Psoas muscle (tissue), 8 donors: ENCODE data around the gene TSC22D3. TPM values are rescaled to one million over a fixed set of nuclear protein-coding genes. Genes with fewer than 3 reads are reported as not detected.

Experiments used
- ATAC-seq, 4 donors: fragments of 200-7000 bp; cut with Tn5 transposase; one replicate each; pipeline ENCODE4 v1.9.1; 2020; ENCODE audit warnings: moderate library complexity in 3 of 4, mild to moderate bottlenecking in 2 of 4
- DNase-seq, 2 donors: peaks; one replicate each; pipeline ENCODE4 v3.0.0-alpha.2; 2020
- H3K27ac ChIP-seq: fragments of 200-600 bp; one replicate; pipeline ENCODE4 v1.8.0; 2022
- H3K27me3 ChIP-seq, 3 donors: fragments of 200-600 bp in 1 of 3; one replicate each; pipeline versions ENCODE4 v1.6.1 to v1.8.0; 2013 to 2022; ENCODE audit warnings: low read length in 2 of 3, mild to moderate bottlenecking in 2 of 3, moderate library complexity in 1 of 3; ENCODE audit not compliant: insufficient read depth in 3 of 3
- H3K36me3 ChIP-seq, 2 donors: fragments of 200-600 bp in 1 of 2; one replicate each; pipeline versions ENCODE4 v1.6.1 to v1.8.0; 2013 to 2022; ENCODE audit warnings: low read depth in 1 of 2, mild to moderate bottlenecking in 1 of 2, moderate library complexity in 1 of 2; ENCODE audit not compliant: insufficient read depth in 1 of 2
- H3K4me1 ChIP-seq: fragments of 200-600 bp; one replicate; pipeline ENCODE4 v1.8.0; 2022
- H3K4me3 ChIP-seq: fragments of 200-600 bp; one replicate; pipeline ENCODE4 v1.8.0; 2022; ENCODE audit warnings: mild to moderate bottlenecking
- H3K9me3 ChIP-seq: fragments of 200-600 bp; one replicate; pipeline ENCODE4 v1.8.0; 2022
- WGBS, 3 donors: extraction: QIAGEN DNeasy Blood & Tissue Kit; methylation state at CpG; one replicate each; pipeline versions ENCODE4 v1.1.6 to v1.1.7; 2013; 5-methylcytosine and 5-hydroxymethylcytosine counted together
- intact Hi-C, 2 donors: fragments of 100-400 bp; cut with DNase I; formaldehyde crosslinking; loops; one replicate each; pipeline versions ENCODE4 v1.11.0 to v1.14.2; 2022
- polyA plus RNA-seq, 3 donors: library from polyadenylated mRNA; stranded (reverse); fragments of 200-250 nt; gene quantifications; one replicate each; pipeline ENCODE4 v1.2.3, GENCODE V29; 2013
- total RNA-seq, 4 donors: library from RNA; stranded (reverse); fragmentation: NEBNext Ultra II Directional in 2 of 4; extraction: Animal tissue kit (Norgen Biotek cat#: 25700) in 2 of 4; gene quantifications; one replicate each; pipeline versions ENCODE4 v1.2.1 to v1.2.4, GENCODE V29; 2021 to 2023
- TF ChIP-seq, protein P1 (sequence below): fragments of 200-600 bp; IDR thresholded peaks from one replicate; pipeline ENCODE4 v1.8.0; 2022; ENCODE audit warnings: antibody characterized with exemption
- donor health status: healthy with polysubstance abuse.
- donor health status: DM: no; HTN: no; CAD: no; lungs with moderate emphysema.
- donor health status: Bipolar disorder and iron deficiency.
- donor health status: healthy.
- donor health status: DM: yes; HTN: yes; CAD: no.
- donor health status: DM: no; HTN: no; CAD: no.
- donor health status: DM: no; HTN: no; CAD: no.
- donor health status: DM: yes; HTN: yes; CAD: no.

The TSC22D3 gene
- total and polyA plus RNA-seq, 7 donors = 23.7 to 1,236 (median 310) TPM

DNA sequence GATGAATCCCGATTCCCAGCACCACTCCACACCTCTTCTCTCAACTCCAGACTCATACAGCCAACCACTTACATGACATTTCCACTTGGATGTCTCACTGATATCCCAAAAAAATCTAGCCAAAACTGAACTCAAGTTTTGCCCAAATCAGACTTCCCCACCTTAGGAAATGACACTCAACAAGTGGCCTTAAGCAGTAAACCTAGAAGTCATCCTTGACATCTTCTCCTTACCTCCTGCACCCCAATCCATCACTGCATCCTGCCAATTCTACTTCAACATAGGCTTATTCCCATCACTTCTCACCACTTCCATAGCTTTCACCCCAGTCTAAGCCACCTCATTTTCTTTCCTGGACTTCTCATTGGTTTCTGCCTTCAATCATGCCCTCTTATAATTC lies 108.2 kb downstream of the TSC22D3 start:
- intact Hi-C loops = no loop called here
- DNase-seq (no peak), ATAC-seq (no peak)
- H3K4me1 ChIP-seq = no peaks in the 10 kb centered on the region
- H3K4me3 ChIP-seq = no peak overlapping the region
- WGBS, 3 donors = 63 to 97% (median 83%) methylated on average over 1 of the region's 1 CpG
- H3K27me3 ChIP-seq = peaks cover 0 to 7% (median 0%) of the 10 kb centered on the region in 3 donors
- TF ChIP-seq, protein P1, sequence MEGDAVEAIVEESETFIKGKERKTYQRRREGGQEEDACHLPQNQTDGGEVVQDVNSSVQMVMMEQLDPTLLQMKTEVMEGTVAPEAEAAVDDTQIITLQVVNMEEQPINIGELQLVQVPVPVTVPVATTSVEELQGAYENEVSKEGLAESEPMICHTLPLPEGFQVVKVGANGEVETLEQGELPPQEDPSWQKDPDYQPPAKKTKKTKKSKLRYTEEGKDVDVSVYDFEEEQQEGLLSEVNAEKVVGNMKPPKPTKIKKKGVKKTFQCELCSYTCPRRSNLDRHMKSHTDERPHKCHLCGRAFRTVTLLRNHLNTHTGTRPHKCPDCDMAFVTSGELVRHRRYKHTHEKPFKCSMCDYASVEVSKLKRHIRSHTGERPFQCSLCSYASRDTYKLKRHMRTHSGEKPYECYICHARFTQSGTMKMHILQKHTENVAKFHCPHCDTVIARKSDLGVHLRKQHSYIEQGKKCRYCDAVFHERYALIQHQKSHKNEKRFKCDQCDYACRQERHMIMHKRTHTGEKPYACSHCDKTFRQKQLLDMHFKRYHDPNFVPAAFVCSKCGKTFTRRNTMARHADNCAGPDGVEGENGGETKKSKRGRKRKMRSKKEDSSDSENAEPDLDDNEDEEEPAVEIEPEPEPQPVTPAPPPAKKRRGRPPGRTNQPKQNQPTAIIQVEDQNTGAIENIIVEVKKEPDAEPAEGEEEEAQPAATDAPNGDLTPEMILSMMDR = no peak
- H3K36me3 ChIP-seq = peaks cover 0 to 5% of the 10 kb centered on the region in 2 donors
- H3K9me3 ChIP-seq = no peaks in the 10 kb centered on the region
- no peak overlapping the region for H3K27ac ChIP-seq

DNA sequence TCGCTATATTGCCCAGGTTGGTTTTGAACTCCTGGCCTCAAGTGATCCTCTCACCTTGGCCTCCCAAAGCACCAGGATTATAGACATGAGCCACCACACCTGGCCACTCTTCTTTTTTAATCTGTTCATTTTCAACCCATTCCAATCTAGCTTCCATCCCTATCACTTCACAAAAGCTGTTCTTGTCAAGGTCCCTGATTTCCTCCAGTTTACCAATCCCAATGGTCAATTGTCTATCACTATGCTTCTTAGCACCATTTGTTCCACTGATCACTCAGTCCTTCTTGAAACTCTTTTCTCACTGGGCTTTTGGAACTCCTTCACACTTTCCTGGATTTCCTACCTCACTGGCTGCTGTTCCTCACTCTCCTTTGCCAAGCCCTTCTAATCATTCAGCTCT lies 108.7 kb downstream of the TSC22D3 start:
- DNase-seq (no peak), ATAC-seq (no peak)
- TF ChIP-seq, protein P1 = no peak
- Histone ChIP-seq H3K4me1 (no peaks in the 10 kb centered on the region), H3K27me3 (peaks cover 0 to 7% (median 0%) of the 10 kb centered on the region in 3 donors), H3K9me3 (no peaks in the 10 kb centered on the region), H3K4me3 (no peak overlapping the region), H3K27ac (no peak overlapping the region), H3K36me3 (peaks cover 0 to 5% of the 10 kb centered on the region in 2 donors)
- intact Hi-C loops = no loop called here
- 97 to 100% (median 100%) methylated on average over 1 of the region's 1 CpG for WGBS, 3 donors

Other genes starting within 250 kb of the TSC22D3 start
- gene PRPS1, start 147.3 kb downstream of the TSC22D3 start, total RNA-seq = 10 to 100 TPM; 30.5 to 48.4 (median 43.2) TPM
- 10 to 100 TPM; 20.7 to 63.2 (median 31.2) TPM for gene PRPS1, start 147.3 kb downstream of the TSC22D3 start, polyA plus RNA-seq
- gene NCBP2L, start 1.9 kb upstream of the TSC22D3 start, total RNA-seq = not detected
- gene NCBP2L, start 1.9 kb upstream of the TSC22D3 start, polyA plus RNA-seq = under 1 TPM in 2 of 3 donors, not detected in 1; 0.03 to 0.40 TPM
- 10 to 100 TPM; 17.5 to 21.6 (median 20.0) TPM for gene MID2, start 50.1 kb upstream of the TSC22D3 start, total RNA-seq
- 10 to 100 TPM in 1 of 3 donors, 1 to 10 TPM in 2; 4.8 to 20.5 (median 5.9) TPM for gene MID2, start 50.1 kb upstream of the TSC22D3 start, polyA plus RNA-seq
- not detected for gene TEX13B, start 206.6 kb upstream of the TSC22D3 start, total RNA-seq
- gene TEX13B, start 206.6 kb upstream of the TSC22D3 start, polyA plus RNA-seq = not detected